ENCODE data around the gene NHLRC4.

Gene NHLRC4

DNA sequence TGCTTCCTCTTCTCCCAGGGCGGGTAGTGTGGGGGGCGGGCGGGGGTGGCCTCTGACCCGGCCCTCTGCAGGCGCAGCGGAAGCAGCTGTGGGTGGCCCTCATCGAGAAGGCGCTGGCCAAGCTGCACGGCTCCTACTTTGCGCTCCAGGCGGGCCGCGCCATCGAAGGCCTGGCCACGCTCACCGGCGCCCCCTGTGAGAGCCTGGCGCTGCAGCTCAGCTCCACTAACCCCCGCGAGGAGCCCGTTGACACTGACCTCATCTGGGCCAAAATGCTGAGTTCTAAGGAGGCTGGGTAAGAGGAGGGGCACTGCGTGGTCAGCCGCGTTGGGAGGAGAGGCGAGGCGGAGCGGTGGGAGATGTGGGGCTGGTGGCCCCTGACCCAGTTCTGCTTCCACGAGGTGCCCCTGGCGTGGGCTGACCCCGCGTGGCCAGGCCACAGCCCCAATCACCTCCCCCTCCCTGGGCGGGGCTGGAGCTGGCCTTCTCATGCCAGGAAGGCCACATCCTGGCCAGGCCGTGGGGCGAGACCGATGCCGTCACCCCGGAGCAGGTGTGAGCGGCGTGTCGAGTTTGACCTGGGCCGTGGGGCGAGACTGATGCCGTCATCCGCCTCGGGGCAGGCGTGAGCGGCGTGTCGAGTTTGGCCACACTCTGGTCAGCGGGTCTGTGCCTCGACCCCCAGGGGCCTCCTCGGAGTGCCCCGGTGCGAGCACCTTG is 17.1 kb upstream of the NHLRC4 start:
- no peak for DNase-seq (ENCODE audit: low read depth)
- TF ChIP-seq, protein P1, sequence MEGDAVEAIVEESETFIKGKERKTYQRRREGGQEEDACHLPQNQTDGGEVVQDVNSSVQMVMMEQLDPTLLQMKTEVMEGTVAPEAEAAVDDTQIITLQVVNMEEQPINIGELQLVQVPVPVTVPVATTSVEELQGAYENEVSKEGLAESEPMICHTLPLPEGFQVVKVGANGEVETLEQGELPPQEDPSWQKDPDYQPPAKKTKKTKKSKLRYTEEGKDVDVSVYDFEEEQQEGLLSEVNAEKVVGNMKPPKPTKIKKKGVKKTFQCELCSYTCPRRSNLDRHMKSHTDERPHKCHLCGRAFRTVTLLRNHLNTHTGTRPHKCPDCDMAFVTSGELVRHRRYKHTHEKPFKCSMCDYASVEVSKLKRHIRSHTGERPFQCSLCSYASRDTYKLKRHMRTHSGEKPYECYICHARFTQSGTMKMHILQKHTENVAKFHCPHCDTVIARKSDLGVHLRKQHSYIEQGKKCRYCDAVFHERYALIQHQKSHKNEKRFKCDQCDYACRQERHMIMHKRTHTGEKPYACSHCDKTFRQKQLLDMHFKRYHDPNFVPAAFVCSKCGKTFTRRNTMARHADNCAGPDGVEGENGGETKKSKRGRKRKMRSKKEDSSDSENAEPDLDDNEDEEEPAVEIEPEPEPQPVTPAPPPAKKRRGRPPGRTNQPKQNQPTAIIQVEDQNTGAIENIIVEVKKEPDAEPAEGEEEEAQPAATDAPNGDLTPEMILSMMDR (IDR thresholded peaks at IDR 0.05; ENCODE audit: control insufficient read depth, extremely low read depth, insufficient read depth): no peak
- H3K4me3 ChIP-seq (ENCODE audit: low read depth, low read length): no peak overlapping the region

DNA sequence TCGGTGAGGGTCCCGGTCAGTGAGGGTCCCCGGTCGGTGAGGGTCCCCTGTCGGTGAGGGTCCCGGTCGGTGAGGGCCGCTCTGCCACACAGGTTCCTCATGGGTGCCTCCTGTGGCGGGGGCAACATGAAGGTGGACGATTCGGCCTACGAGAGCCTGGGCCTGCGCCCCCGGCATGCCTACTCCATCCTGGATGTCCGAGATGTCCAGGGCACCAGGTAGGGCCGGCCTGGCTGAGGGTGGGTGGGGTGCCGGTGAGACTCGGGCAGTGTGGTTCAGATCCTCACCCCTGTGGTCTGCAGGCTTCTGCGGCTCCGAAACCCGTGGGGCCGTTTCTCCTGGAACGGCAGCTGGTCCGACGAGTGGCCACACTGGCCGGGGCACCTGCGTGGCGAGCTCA is 15.6 kb upstream of the NHLRC4 start:
- no peak for DNase-seq (ENCODE audit: low read depth)

DNA sequence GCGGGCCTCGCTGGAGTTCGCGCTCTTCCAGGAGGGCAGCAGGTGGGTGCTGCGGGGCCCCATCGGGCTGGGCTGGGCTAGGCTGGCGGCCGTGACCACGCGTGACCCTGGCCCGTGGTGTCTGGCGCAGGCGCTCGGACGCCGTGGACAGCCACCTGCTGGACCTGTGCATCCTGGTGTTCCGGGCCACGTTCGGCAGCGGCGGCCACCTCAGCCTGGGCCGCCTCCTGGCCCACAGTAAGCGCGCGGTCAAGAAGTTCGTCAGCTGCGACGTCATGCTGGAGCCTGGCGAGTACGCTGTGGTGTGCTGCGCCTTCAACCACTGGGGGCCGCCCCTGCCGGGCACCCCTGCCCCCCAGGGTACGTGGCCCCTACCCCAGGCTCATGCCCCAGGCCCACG is 14.6 kb upstream of the NHLRC4 start:
- TF ChIP-seq, protein P1 (IDR thresholded peaks at IDR 0.05; ENCODE audit: control insufficient read depth, extremely low read depth, insufficient read depth): no peak

More for the DNA sequence above, 15.6 kb upstream of the NHLRC4 start:
- H3K4me3 ChIP-seq (ENCODE audit: low read depth, low read length): no peak overlapping the region
- TF ChIP-seq, protein P1 (IDR thresholded peaks at IDR 0.05; ENCODE audit: control insufficient read depth, extremely low read depth, insufficient read depth): no peak

DNA sequence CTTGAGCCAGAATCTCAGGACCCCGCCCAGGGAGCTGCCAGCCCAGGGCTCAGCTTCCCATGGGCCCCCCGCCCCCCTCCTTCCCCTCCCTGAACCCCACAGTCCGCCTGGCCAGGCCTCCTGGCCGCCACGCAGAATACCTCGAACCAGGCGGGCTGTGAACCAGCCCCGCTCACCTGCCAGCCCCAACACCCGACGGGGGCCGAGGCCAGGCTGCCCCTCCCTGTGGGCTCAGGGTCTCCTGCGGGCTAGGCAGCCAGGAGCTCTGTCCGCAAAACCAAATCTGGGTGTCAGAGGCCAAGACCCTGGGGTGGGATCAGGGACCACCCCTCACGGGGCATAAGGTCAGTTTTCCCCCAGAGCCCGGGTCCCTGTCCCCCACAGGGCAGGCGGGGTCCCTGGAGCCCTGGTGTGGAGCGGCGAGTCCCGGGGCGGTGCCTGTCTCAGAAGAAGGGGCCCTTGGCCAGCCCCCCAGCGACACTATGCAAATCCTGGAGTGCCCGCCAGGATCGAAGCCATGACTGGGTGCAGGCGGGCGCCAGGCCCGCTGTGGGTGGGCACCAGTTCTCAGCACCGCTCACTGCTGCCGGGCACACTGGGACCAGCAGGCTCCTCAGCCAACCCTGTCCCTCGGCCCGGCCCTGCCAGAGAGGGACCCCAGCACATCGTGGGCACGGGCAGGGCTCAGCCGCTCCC is 13.1 kb upstream of the NHLRC4 start:
- TF ChIP-seq, protein P1 (IDR thresholded peaks at IDR 0.05; ENCODE audit: control insufficient read depth, extremely low read depth, insufficient read depth): no peak
- H3K4me3 ChIP-seq (ENCODE audit: low read depth, low read length): no peak overlapping the region
- DNase-seq (ENCODE audit: low read depth): no peak

More for the DNA sequence above, 14.6 kb upstream of the NHLRC4 start:
- no peak overlapping the region for H3K4me3 ChIP-seq (ENCODE audit: low read depth, low read length)
- DNase-seq (ENCODE audit: low read depth): no peak

DNA sequence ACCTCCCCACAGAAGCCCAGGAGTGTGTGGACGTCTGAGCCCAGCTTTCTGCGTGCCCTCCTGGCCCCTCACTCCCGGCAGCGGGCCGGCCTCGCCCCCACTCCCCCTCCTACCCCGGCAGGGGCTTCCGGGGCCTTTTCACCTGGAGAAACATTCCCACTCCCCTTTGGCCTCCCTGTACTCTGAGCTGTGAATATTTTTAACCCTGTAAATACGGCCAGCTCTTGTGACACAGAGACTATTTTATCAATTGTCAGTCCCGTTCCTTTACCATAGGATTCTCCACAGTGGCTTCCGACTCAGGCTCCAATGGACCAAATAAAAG is 12.5 kb upstream of the NHLRC4 start:
- no peak overlapping the region for H3K4me3 ChIP-seq (ENCODE audit: low read depth, low read length)
- no peak for DNase-seq (ENCODE audit: low read depth)
- TF ChIP-seq, protein P1 (IDR thresholded peaks at IDR 0.05; ENCODE audit: control insufficient read depth, extremely low read depth, insufficient read depth): no peak

DNA sequence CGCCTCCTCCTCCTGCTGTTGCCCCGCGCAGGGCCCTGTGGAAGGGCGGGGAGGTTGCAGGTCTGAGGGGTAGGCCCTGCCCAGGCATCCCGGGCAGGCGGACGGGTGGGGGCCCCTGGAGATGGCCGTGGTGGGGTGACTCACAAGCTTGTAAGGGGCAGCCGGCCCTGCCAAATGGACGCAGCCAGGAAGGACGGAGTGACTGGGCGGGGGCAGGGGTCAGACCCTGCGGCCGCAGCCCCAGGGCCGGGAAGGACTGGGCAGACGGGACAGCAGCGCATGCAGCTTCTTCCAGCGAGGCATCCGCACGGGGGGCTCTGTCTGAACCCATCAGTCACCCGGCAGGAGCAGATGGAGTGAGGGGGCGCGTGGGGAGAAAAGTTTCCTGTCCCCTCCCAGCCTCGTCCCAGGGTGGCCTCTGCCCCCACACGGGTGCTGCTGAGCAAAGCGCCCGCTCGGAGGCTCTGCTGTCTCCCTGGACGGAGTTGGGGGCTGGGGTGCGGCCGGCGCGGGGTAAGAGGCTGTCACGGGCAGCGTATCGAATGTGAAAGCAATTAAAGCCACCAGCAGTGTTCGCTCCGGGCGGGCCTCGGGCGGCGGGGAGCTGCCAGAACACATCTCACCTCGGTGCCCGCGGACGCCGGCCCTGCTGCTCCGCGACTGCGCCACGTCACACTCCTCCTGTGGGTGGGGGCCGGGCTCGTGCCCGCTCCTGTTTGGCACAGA is 12.0 kb upstream of the NHLRC4 start:
- H3K4me3 ChIP-seq (ENCODE audit: low read depth, low read length): no peak overlapping the region
- DNase-seq (ENCODE audit: low read depth): no peak
- TF ChIP-seq, protein P1 (IDR thresholded peaks at IDR 0.05; ENCODE audit: control insufficient read depth, extremely low read depth, insufficient read depth): no peak
